GM21528 (cell line): ENCODE data around the gene DHDDS.

Source experiments
- ATAC-seq: cut with Tn5 transposase; IDR thresholded peaks from one replicate; pipeline ENCODE4 v1.9.1; 2021; ENCODE audit warnings: mild to moderate bottlenecking, moderate library complexity; ENCODE audit not compliant: unreplicated experiment, low FRiP score

Gene DHDDS

DNA sequence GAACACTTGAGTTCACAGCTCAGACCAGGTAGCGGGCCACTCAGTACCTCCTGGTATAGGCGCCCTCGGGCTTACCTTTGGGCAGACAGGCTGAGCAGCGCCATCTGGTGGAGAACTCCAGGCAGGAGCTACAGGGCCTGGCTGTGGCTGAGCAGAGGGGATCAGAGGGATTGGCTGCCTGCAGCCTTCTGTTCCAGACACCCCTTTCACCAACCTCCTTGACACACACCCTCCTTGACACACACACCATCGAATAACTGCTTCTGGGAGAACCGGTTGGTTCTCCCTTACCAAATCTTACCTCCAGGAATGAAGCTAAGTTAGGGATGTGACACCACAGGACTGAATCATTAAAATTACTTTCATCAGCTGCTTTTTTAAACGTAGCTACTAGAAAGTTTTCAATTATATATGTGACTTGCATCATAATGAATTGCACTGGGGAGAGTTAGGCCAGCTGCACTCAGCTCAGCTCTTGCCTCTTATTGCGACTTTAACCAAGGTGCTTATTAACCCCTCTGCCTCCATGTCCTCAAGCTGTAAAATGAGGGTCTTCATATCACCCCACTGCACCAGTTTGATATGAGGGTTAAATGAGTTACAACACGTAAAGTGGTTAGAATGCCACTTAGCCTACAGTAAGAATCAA is 14.9 kb upstream of the DHDDS start:
- ATAC-seq: no peak

- ATAC-seq: no peak
These were observed 13.2 kb upstream of the DHDDS start for GRCh38 chr1:26418865-26419349.

DNA sequence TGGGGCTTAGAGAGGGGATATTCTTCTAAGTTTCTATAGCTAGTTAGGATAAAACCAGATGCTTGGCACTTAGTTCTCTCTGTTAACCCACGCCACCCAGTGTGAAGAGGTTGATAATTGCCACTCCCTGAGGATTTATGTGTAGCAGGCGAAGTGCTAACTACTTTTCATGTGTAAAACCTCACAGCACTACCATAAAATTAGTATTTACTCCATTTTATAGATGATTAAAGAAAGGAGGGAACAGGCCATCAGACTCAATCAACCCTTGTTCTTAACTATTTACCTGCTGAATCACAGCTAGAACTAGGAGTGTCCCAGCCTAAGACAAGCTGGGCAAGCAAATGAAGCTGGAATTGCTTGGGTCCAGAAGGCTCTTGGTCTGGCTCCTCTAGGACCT is 12.6 kb upstream of the DHDDS start:
- ATAC-seq: no peak

GRCh38 chr1:26429721-26430120 is 2.4 kb upstream of the DHDDS start:
- no peak for ATAC-seq

- ATAC-seq: no peak
These were observed 672 bp downstream of the DHDDS start for GRCh38 chr1:26432793-26433192.

DNA sequence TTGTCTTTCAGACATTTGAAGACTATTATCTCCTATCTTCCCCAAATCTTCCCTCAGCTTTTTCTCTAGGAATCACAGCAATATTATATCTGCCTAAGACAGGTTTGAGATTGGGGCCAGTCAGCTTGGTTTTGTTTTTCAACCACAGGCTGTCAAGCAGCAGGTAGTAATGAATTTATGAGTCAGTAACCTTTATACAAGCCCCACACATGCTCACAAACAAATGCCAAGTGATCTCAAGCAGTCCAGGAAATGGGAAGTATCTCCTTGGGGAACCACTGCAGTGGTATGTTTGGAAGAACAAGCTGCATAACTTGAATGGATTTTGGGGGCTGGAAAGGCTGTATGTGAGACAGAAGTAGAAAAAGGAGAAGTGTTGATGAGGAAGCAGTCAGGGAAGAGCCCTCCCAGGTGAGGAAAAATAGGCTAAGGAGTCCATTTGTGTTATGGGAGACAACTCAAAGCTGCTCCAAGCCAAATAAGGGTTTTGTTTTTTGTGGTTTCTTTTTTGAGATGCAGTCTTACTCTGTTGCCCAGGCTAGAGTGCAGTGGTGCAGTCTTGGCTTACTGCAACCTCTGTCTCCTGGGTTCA is 2.1 kb downstream of the DHDDS start:
- no peak for ATAC-seq

- no peak for ATAC-seq
These were observed 5.9 kb downstream of the DHDDS start for GRCh38 chr1:26438041-26438440.

- ATAC-seq: no peak
These were observed 8.1 kb downstream of the DHDDS start for GRCh38 chr1:26440259-26440658.

GRCh38 chr1:26449868-26450267 is 17.7 kb downstream of the DHDDS start:
- no peak for ATAC-seq

DNA sequence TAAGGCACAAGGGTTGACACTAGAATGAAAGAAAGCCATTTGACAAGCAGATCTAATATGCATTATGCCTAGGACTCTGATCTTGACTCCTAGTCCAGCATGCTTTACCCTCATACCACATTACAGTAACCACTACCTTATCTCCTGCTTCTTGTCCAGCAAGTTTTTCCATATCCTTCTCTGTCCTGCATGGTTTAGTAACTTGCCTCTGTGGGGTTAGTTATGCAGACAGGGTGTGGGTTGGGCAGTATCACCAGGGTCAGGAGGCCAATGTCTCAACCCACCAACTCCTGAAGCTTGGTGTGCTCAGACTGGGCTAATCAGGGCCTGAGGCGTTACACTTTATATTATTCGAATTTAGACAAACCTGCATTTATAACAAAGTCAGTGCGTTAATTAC is 18.8 kb downstream of the DHDDS start:
- no peak for ATAC-seq

DNA sequence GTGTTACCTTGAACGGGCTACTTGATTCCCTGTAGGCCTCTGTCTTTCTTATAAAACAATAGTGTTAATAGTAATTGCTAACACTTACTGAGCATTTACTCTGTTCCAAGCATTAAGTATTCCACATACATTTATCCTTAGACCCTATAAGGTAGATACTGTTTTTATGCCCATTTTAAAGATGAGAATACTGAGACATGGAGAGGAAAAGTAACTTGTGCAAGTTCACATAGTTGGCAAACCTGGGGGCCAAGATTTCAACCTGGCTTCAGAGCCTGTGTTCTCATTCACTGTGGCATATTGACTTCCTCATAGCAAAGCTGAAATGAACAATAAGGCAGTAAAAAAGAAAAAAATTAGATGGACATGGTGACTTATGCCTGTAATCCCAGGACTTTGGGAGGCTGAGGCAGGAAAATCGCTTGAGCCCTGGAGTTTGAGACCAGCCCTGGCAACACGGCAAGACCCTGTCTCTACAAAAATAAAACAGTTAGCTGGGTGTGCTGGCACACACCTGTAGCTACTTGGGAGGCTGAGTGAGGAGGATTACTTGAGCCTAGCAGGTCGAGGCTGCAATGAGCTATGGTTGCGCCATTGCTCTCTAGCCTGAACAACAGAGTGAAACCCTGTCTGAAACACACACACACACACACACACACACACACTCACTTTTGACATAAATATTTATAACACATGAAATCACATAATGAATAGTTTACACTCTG is 20.5 kb downstream of the DHDDS start:
- no peak for ATAC-seq

DNA sequence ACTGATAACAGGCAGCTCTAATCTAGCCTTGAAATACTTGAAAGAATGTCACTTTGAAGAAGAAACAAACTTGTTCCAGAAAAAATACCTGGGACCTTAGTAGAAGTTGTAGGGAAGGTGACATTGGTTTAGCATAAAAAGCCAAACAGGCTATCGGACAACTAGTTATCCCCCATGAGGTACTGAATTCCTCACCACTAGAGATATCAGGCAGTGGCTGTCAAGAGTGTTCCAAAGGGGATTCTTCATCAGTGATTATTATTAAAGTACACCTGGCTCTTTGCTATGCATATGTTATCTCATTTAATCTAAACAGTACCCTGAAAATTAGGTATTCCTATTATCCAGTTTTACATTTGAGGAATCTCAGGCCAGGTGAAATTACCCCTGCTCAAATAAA is 27.0 kb downstream of the DHDDS start:
- no peak for ATAC-seq

GRCh38 chr1:26459573-26460031 is 27.5 kb downstream of the DHDDS start:
- no peak for ATAC-seq

DNA sequence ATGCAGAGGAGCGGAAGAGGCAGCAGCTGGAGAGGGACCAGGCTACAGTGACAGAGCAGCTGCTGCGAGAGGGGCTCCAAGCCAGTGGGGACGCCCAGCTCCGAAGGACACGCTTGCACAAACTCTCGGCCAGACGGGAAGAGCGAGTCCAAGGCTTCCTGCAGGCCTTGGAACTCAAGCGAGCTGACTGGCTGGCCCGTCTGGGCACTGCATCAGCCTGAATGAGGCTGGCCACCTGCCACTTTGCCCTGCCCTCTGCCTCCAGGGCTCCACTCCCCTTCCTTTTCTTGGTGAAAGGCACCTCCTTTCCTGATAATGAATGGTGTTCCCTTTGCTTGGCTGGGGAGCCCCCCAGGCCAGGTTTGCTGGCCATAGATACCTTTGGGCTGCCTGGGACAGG is 36.8 kb downstream of the DHDDS start:
- no peak for ATAC-seq

DNA sequence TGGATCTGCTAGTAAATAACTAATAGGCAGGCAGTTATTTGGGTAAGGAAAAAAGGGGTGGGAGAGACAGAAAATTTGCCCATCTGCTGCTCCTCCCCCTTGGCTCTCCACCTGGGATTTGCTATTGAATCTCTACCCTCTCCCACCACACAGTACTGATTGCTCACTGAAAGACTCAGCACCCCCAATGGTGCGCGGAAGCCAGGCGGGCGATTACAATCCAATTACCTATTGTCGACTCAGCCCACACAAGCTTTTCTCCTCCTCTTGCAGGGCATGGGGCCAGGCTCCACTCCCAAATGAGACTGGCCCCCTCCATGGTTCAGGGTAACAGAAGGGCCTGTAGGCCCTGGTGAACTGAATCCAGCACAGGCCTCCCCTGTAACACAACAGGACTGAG is 37.4 kb downstream of the DHDDS start:
- no peak for ATAC-seq

DNA sequence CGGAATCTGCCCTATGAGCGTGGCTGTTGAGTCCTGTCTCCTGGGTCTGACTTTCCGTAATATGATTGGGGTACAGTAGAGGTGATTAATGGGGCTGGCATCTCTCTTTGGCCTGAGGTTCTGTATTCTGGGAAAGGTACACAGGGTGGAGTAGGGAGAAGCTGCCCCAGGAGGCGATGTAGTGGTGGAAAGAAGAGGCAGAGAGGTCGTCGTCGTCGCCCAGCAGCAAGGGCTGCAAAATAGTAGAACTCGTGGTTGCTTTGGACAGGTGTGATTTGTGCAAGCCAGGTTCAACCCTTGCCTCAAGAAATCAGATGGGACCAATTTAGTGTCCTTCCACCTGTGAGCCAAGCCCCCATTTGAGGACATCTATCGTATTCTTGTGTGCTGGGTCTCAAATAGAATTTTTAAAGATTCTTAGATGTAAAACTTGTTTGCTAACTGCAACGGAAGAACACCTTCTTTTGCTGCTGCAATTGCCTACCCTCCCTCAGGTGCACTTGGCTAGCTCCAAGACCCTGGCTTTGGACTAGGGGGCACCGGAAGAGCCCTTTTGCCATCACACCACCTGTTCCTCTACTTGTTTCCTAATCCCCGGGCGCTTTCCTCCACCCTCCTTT is 38.9 kb downstream of the DHDDS start:
- no peak for ATAC-seq

GRCh38 chr1:26471498-26472319 is 39.6 kb downstream of the DHDDS start:
- peak; percentile 20 for ATAC-seq

- ATAC-seq: peak; percentile 54
These were observed 40.3 kb downstream of the DHDDS start, which contains the start of gene HMGN2 for GRCh38 chr1:26472320-26472900. Gene HMGN2 (plus strand): TSS chr1:26472440. CDS start chr1:26472613, 173 bp downstream.

GRCh38 chr1:26472901-26473845 is 41.1 kb downstream of the DHDDS start:
- peak; percentile 63 for ATAC-seq
